H1 (cell line): ENCODE results near the gene TRABD2B. TPM values are rescaled to one million over a fixed set of nuclear protein-coding genes. Genes with fewer than 3 reads are reported as not detected.
A peak's percentile ranks its signal among the peaks of the same experiment; 100 is the strongest.

Source experiments
- CTCF ChIA-PET: fragments of 300-600 bp; sonication (Branson Sonifier 250); formaldehyde crosslinking; loops from one replicate; lab custom pipeline; 2021; ENCODE audit not compliant: partially characterized antibody; lab: Charles Lee
- POLR2A ChIA-PET: fragments of 300-600 bp; sonication (Branson Sonifier 250); formaldehyde crosslinking; loops from one replicate; lab custom pipeline; 2021; ENCODE audit warnings: inconsistent platforms; ENCODE audit not compliant: partially characterized antibody; lab: Charles Lee
- DNase-seq, 2 experiments: peaks; one replicate each; pipeline versions ENCODE4 v3.0.0 to v3.0.0-alpha.2; 2010 to 2022; ENCODE audit warnings: low spot score in 2 of 2, low read depth in 1 of 2, mixed read lengths in 1 of 2
- FAIRE-seq: peaks from 2 replicates; lab custom pipeline; 2011; peaks lifted over from hg19 to GRCh38; lab: Jason Lieb, UNC
- H2AFZ ChIP-seq: 2 replicates; pipeline ENCODE4 v1.8.1; 2012; ENCODE audit warnings: low read length, inconsistent platforms
- H2AK5ac ChIP-seq: 2 replicates; pipeline ENCODE4 v1.6.1; 2013; ENCODE audit warnings: low read depth, low read length
- H2BK120ac ChIP-seq: replicated peaks from 2 replicates; pipeline ENCODE3; 2013; ENCODE audit warnings: low read depth, low read length, inconsistent platforms
- H2BK12ac ChIP-seq: 2 replicates; pipeline ENCODE4 v1.6.1; 2013; ENCODE audit warnings: low read depth, low read length
- H2BK15ac ChIP-seq: 2 replicates; pipeline ENCODE4 v1.6.1; 2013; ENCODE audit warnings: low read length
- H2BK20ac ChIP-seq: 2 replicates; pipeline ENCODE4 v1.6.1; 2013; ENCODE audit warnings: low read length
- H2BK5ac ChIP-seq: 2 replicates; pipeline ENCODE4 v1.6.1; 2013; ENCODE audit warnings: low read depth, low read length
- H3K14ac ChIP-seq: 2 replicates; pipeline ENCODE4 v1.6.1; 2013; ENCODE audit warnings: inconsistent platforms; ENCODE audit not compliant: insufficient read length
- H3K18ac ChIP-seq: 2 replicates; pipeline ENCODE4 v1.6.1; 2013; ENCODE audit warnings: low read length; ENCODE audit errors: extremely low read depth
- H3K23ac ChIP-seq: 2 replicates; pipeline ENCODE4 v1.6.1; 2013; ENCODE audit warnings: inconsistent platforms; ENCODE audit not compliant: insufficient read length
- H3K23me2 ChIP-seq: 2 replicates; pipeline ENCODE4 v1.6.1; 2013; ENCODE audit warnings: low read depth, low read length
- H3K27ac ChIP-seq: 2 replicates; pipeline ENCODE4 v1.6.1; 2011; ENCODE audit warnings: low read depth, low read length, inconsistent platforms
- H3K27me3 ChIP-seq, 4 experiments: replicated peaks in 1 of 4; 1 replicate in 1 of 4; 2 replicates in 3 of 4; pipeline versions ENCODE4 v1.6.1 to v1.8.1; 2011 to 2013; ENCODE audit warnings: low read length in 3 of 4, mild to moderate bottlenecking in 3 of 4, inconsistent platforms in 2 of 4, mixed read lengths in 2 of 4, moderate library complexity in 1 of 4; ENCODE audit not compliant: control insufficient read depth in 3 of 4, insufficient read depth in 3 of 4; ENCODE audit errors: extremely low read depth in 1 of 4
- H3K36me3 ChIP-seq, 4 experiments: 2 replicates each; pipeline versions ENCODE4 v1.6.1 to v1.8.1; 2011 to 2013; ENCODE audit warnings: mild to moderate bottlenecking in 4 of 4, low read length in 3 of 4, moderate library complexity in 2 of 4, control low read depth in 1 of 4, inconsistent platforms in 1 of 4; ENCODE audit not compliant: insufficient read depth in 4 of 4, control insufficient read depth in 2 of 4
- H3K4ac ChIP-seq: replicated peaks from 2 replicates; pipeline ENCODE3; 2013; ENCODE audit warnings: low read length, low read depth, mixed read lengths, inconsistent platforms; ENCODE audit not compliant: insufficient read length
- H3K4me1 ChIP-seq, 4 experiments: replicated peaks in 1 of 4; 1 replicate in 1 of 4; 2 replicates in 3 of 4; pipeline versions ENCODE4 v1.6.1 to v1.8.1; 2011 to 2013; ENCODE audit warnings: low read length in 3 of 4, inconsistent platforms in 2 of 4, mixed read lengths in 1 of 4; ENCODE audit not compliant: insufficient read depth in 4 of 4, control insufficient read depth in 3 of 4
- H3K4me2 ChIP-seq, 2 experiments: 2 replicates each; pipeline versions ENCODE4 v1.6.1 to v1.8.1; 2011 to 2013; ENCODE audit warnings: low read depth in 2 of 2, low read length in 2 of 2, control low read depth in 1 of 2, inconsistent platforms in 1 of 2, mild to moderate bottlenecking in 1 of 2; ENCODE audit not compliant: insufficient read depth in 1 of 2
- H3K4me3 ChIP-seq, 4 experiments: fragments of 200-600, 300-600 bp in 1 of 4; sonication (generic), shearing (Covaris generic), sonication (Bioruptor Twin) in 1 of 4; 2 replicates each; pipeline versions ENCODE4 v1.5.1 to v1.8.1; 2011 to 2016; ENCODE audit warnings: low read length in 4 of 4, low read depth in 3 of 4, control low read depth in 2 of 4, inconsistent platforms in 2 of 4, mild to moderate bottlenecking in 2 of 4, mixed read lengths in 1 of 4, moderate library complexity in 1 of 4; ENCODE audit not compliant: insufficient read depth in 2 of 4; ENCODE audit errors: extremely low read depth in 1 of 4
- H3K56ac ChIP-seq: replicated peaks from 2 replicates; pipeline ENCODE3; 2013; ENCODE audit warnings: low read depth, mild to moderate bottlenecking, mixed read lengths, low read length, inconsistent platforms; ENCODE audit not compliant: insufficient read length
- H3K79me1 ChIP-seq: 2 replicates; pipeline ENCODE4 v1.6.1; 2013; ENCODE audit warnings: low read depth, low read length, control low read depth
- H3K79me2 ChIP-seq, 2 experiments: 2 replicates each; pipeline versions ENCODE4 v1.6.1 to v1.8.1; 2012 to 2013; ENCODE audit warnings: low read length in 2 of 2, mild to moderate bottlenecking in 2 of 2, inconsistent platforms in 1 of 2; ENCODE audit not compliant: insufficient read depth in 2 of 2, control insufficient read depth in 1 of 2
- H3K9ac ChIP-seq, 4 experiments: replicated peaks in 1 of 4; 1 replicate in 1 of 4; 2 replicates in 3 of 4; pipeline versions ENCODE4 v1.6.1 to v1.8.1; 2011 to 2013; ENCODE audit warnings: low read depth in 3 of 4, low read length in 3 of 4, control low read depth in 2 of 4, mild to moderate bottlenecking in 2 of 4, moderate library complexity in 2 of 4, inconsistent platforms in 1 of 4; ENCODE audit errors: extremely low read depth in 1 of 4
- H3K9me3 ChIP-seq, 2 experiments: 2 replicates each; pipeline versions ENCODE4 v1.6.1 to v1.8.1; 2012 to 2013; ENCODE audit warnings: mild to moderate bottlenecking in 2 of 2, moderate library complexity in 2 of 2, control low read depth in 1 of 2, inconsistent platforms in 1 of 2, low read depth in 1 of 2, low read length in 1 of 2, mixed read lengths in 1 of 2; ENCODE audit not compliant: insufficient read depth in 2 of 2
- H4K20me1 ChIP-seq, 2 experiments: replicated peaks in 1 of 2; 2 replicates each; pipeline versions ENCODE3 to v1.8.1; 2011 to 2013; ENCODE audit warnings: inconsistent platforms in 2 of 2, low read length in 2 of 2, mild to moderate bottlenecking in 1 of 2; ENCODE audit not compliant: insufficient read depth in 2 of 2, control insufficient read depth in 1 of 2
- H4K5ac ChIP-seq: 2 replicates; pipeline ENCODE4 v1.6.1; 2013; ENCODE audit warnings: low read length, low read depth, mixed read lengths, inconsistent platforms; ENCODE audit not compliant: insufficient read length
- H4K8ac ChIP-seq: 2 replicates; pipeline ENCODE4 v1.8.0; 2013; ENCODE audit warnings: mild to moderate bottlenecking, moderate library complexity, low read length, inconsistent platforms; ENCODE audit not compliant: insufficient read depth; ENCODE audit errors: extremely low read depth
- H4K91ac ChIP-seq: replicated peaks from 2 replicates; pipeline ENCODE3; 2013; ENCODE audit warnings: low read length, mixed read lengths, inconsistent platforms; ENCODE audit not compliant: insufficient read length
- ASH2L ChIP-seq: fragments of 200-600, 300-600 bp; sonication (generic); IDR thresholded peaks from one replicate; pipeline ENCODE4 v1.7.1; 2017; ENCODE audit warnings: low read length
- KDM1A ChIP-seq: fragments of 200-600, 300-600 bp; sonication (generic); IDR thresholded peaks from 2 replicates; pipeline ENCODE4 v1.7.1; 2016; ENCODE audit warnings: mild to moderate bottlenecking, low read length, borderline replicate concordance
- KDM5A ChIP-seq: fragments of 200-600 bp; IDR thresholded peaks from 2 replicates; pipeline ENCODE4 v1.7.1; 2012; ENCODE audit warnings: mild to moderate bottlenecking, low read length, inconsistent platforms, mixed read lengths
- NANOG ChIP-seq: IDR thresholded peaks from 2 replicates; pipeline ENCODE4 v1.6.1; 2011; ENCODE audit warnings: low read length, low read depth, mild to moderate bottlenecking, inconsistent platforms; ENCODE audit not compliant: insufficient read depth, poor library complexity, severe bottlenecking
- SP1 ChIP-seq: IDR thresholded peaks from 2 replicates; pipeline ENCODE4 v1.6.1; 2011; ENCODE audit warnings: low read depth, low read length
- WGBS, 2 experiments: shearing (Covaris generic) in 1 of 2; methylation state at CpG; one replicate each; pipeline versions ENCODE4 v1.1.6 to v1.1.7; 2013 to 2015; ENCODE audit warnings: low lambda C conversion rate in 2 of 2, mixed read lengths in 2 of 2, inconsistent platforms in 1 of 2, low coverage in 1 of 2, missing lambda C conversion rate in 1 of 2; ENCODE audit not compliant: insufficient replicate concordance in 2 of 2, insufficient coverage in 1 of 2, insufficient read length in 1 of 2; ENCODE audit errors: extremely low coverage in 1 of 2, missing lambda C conversion rate in 1 of 2; 5-methylcytosine and 5-hydroxymethylcytosine counted together
- polyA plus RNA-seq, 7 experiments: library from polyadenylated mRNA; depleted of rRNA in 3 of 7; stranded (reverse) in 5 of 7; unstranded in 2 of 7; fragments of >200 nt in 5 of 7; fragments of 200-250 nt in 2 of 7; gene quantifications; 1 replicate in 5 of 7; 2 replicates in 1 of 7; 4 replicates in 1 of 7; pipeline versions ENCODE4 v1.2.1 to v1.2.3, GENCODE V29; 2011 to 2013; ENCODE audit warnings: missing spikeins in 2 of 7, mixed read lengths in 2 of 7
- total RNA-seq: library from RNA; stranded (reverse); fragmentation: NEBNext Ultra II Directional; extraction: Animal tissue kit (Norgen Biotek cat#: 25700); gene quantifications from 2 replicates; pipeline ENCODE4 v1.2.1, GENCODE V29; 2021
- TF ChIP-seq, protein P1 (sequence below): IDR thresholded peaks from 2 replicates; pipeline ENCODE4 v1.6.1; 2012; ENCODE audit warnings: inconsistent platforms

Gene TRABD2B
- total and polyA plus RNA-seq, 2 of the 8 experiments (the other 6 are each of a cell fraction or from before 2014, with no cell fraction given), result 0.95 to 3.4 TPM

- H2BK12ac ChIP-seq, result peak overlapping the region; percentile 63; the same call in 1 of the 2 replicates
- peak overlapping the region; percentile 94 for H2BK20ac ChIP-seq
- H3K4ac ChIP-seq, result no peak overlapping the region
- H3K56ac ChIP-seq, result no peak overlapping the region
- CTCF ChIA-PET, result interaction anchor here (0.6 to 3.1 kb wide), 11 partner anchors 7 to 219 kb away, joined by 3 to 14 read pairs (median 4); partner anchors contain the start of gene TRABD2B
- peak overlapping the region; percentile 32 for H4K91ac ChIP-seq
- H3K9me3 ChIP-seq, result no peaks in the 10 kb centered on the region
- no peak overlapping the region for H4K5ac ChIP-seq
- DNase-seq (no peak), FAIRE-seq (peak; percentile 84)
- no peaks in the 10 kb centered on the region for H3K36me3 ChIP-seq
- H3K27ac ChIP-seq, result no peak overlapping the region; the same call in 1 of the 2 replicates
- H4K8ac ChIP-seq, result no peak overlapping the region
- H3K79me2 ChIP-seq, result no peaks in the 10 kb centered on the region
- H2BK5ac ChIP-seq, result peak overlapping the region; percentile 78; the same call in 1 of the 2 replicates
- no peak overlapping the region for H2AFZ ChIP-seq
- peaks cover 0 to 2% (median 0%) of the 10 kb centered on the region in 4 experiments; a peak in 1 of 7 replicates for H3K27me3 ChIP-seq
- POLR2A ChIA-PET, result interaction anchor here (1.0 kb wide), 1 partner anchor 23 kb away, joined by 3 read pairs; no protein-coding TSS in a partner anchor
- H3K4me3 ChIP-seq, result no peak overlapping the region
- H3K4me1 ChIP-seq, result peaks cover 4 to 21% (median 15%) of the 10 kb centered on the region in 4 experiments; a peak in 6 of 7 replicates
- peak overlapping the region; percentile 90 for H3K18ac ChIP-seq
- no peak overlapping the region for H3K14ac ChIP-seq
- no peaks in the 10 kb centered on the region for H4K20me1 ChIP-seq
- WGBS, 2 experiments, result 35% methylated on average over 8 of the region's 8 CpGs; no CpG with 5 or more reads in 1 of the 2 experiments
- H3K9ac ChIP-seq, result no peak overlapping the region
- H3K79me1 ChIP-seq, result no peaks in the 10 kb centered on the region
- H3K23ac ChIP-seq, result no peak overlapping the region
- peak overlapping the region; percentile 52 to 63; a peak in 3 of 4 replicates for H3K4me2 ChIP-seq
- H2BK15ac ChIP-seq, result peak overlapping the region; percentile 53
- H2AK5ac ChIP-seq, result peak overlapping the region; percentile 88; the same call in 1 of the 2 replicates
- H2BK120ac ChIP-seq, result peak overlapping the region; percentile 23
- peaks cover 2% of the 10 kb centered on the region; the same call in 1 of the 2 replicates for H3K23me2 ChIP-seq
- peak; percentile 29 for TF ChIP-seq ASH2L
- peak; percentile 75 for TF ChIP-seq NANOG
- TF ChIP-seq, protein P1, sequence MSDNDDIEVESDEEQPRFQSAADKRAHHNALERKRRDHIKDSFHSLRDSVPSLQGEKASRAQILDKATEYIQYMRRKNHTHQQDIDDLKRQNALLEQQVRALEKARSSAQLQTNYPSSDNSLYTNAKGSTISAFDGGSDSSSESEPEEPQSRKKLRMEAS, result peak; percentile 11; the same call in 1 of the 2 replicates
- TF ChIP-seq KDM1A, result peak; percentile 64; the same call in 1 of the 2 replicates
- no peak for TF ChIP-seq KDM5A
- TF ChIP-seq SP1, result peak; percentile 68
Measured at GRCh38 chr1:48005253-48006117, 8.3 kb upstream of the TRABD2B start.
